ENCODE data around the gene CCDC97.

- TF ChIP-seq CTCF (IDR thresholded peaks at IDR 0.05; ENCODE audit: low read depth, low read length) (no peak), EZH2phosphoT487 (IDR thresholded peaks at IDR 0.05; ENCODE audit: low read depth) (no peak)
These were observed 14.5 kb upstream of the CCDC97 start for GRCh38 chr19:41295499-41295898.

Data from OCI-LY3 (cell line).